SU-DHL-6 (cell line): ENCODE measurements around the gene TRIM9.

ENCODE experiments used
- EZH2phosphoT487 ChIP-seq: fragments of 200-600 bp; sonication (generic), shearing (Covaris generic); conservative IDR thresholded peaks from 2 replicates; pipeline ENCODE4 v1.6.1; 2018; ENCODE audit warnings: mild to moderate bottlenecking, antibody characterized with exemption, low read length, moderate library complexity, mixed read lengths
- TF ChIP-seq, protein P1 (sequence below): fragments of 200-600 bp; sonication (generic); IDR thresholded peaks from one replicate; pipeline ENCODE4 v1.5.1; 2017; ENCODE audit warnings: antibody characterized with exemption, mild to moderate bottlenecking, low read length, moderate library complexity; ENCODE audit not compliant: insufficient read depth, poor library complexity, severe bottlenecking

DNA sequence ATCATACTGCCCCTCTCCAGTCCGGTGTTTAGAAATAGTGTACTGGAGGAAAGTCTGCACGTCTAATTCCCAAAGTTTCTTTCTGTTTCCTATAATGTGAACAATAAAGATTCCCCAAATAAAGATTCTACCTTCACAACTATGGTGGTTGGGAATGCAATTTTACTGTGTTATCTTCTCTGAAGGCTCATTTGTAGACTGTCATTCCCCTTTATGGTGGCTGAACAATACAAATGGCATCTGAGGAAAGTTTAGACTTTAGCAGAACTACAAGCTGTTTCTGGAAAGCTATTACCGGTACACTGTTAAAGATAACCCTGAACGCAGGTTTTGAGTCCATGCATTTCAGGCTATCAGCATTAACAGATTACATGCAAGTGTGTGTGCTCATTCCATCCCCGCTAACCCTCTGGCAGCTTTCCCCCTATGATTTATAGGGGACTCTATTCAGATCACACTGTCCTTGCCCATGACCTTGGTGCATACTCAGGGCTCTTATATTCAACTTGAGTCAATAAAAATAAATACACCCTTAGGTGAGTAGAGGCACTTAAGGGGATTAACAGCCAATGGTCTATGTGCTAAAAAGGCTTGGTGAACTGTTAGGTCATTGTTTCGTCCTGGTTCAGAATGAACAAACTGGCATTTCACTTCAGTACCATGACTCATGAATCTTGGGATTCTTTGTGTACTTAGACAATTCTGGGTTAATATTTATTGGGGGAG lies 89.9 kb downstream of the TRIM9 start:
- TF ChIP-seq, protein P1, sequence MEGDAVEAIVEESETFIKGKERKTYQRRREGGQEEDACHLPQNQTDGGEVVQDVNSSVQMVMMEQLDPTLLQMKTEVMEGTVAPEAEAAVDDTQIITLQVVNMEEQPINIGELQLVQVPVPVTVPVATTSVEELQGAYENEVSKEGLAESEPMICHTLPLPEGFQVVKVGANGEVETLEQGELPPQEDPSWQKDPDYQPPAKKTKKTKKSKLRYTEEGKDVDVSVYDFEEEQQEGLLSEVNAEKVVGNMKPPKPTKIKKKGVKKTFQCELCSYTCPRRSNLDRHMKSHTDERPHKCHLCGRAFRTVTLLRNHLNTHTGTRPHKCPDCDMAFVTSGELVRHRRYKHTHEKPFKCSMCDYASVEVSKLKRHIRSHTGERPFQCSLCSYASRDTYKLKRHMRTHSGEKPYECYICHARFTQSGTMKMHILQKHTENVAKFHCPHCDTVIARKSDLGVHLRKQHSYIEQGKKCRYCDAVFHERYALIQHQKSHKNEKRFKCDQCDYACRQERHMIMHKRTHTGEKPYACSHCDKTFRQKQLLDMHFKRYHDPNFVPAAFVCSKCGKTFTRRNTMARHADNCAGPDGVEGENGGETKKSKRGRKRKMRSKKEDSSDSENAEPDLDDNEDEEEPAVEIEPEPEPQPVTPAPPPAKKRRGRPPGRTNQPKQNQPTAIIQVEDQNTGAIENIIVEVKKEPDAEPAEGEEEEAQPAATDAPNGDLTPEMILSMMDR = no peak
- TF ChIP-seq EZH2phosphoT487 = no peak
